Left hindlimb (tissue), 1 donor: ENCODE measurements around the gene PRAMEF2.
"Not testable (repeated sequence)": the region's sequence is repeated elsewhere in the genome, so short reads cannot be mapped to it uniquely, and the experiment has no call there.

ENCODE experiments used
- DNase-seq: peaks from one replicate; pipeline ENCODE4 v3.0.0-alpha.2; 2018

Gene PRAMEF2, protein sequence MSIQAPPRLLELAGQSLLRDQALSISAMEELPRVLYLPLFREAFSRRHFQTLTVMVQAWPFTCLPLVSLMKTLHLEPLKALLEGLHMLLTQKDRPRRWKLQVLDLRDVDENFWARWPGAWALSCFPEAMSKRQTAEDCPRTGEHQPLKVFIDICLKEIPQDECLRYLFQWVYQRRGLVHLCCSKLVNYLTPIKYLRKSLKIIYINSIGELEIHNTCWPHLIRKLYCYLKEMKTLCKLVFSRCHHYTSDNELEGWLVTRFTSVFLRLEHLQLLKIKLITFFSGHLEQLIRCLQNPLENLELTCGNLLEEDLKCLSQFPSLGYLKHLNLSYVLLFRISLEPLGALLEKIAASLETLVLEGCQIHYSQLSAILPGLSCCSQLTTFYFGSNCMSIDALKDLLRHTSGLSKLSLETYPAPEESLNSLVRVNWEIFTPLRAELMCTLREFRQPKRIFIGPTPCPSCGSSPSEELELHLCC

GRCh38 chr1:12856786-12857185 lies at the start of gene PRAMEF2:
PRAMEF2 (plus strand) TSS chr1:12857086; CDS start chr1:12859010, 1,924 bp downstream.
- not testable (repeated sequence) for DNase-seq

- DNase-seq, result no peak
Observed at GRCh38 chr1:12809933-12810332, 47.0 kb upstream of the PRAMEF2 start.

- DNase-seq, result no peak
Observed at GRCh38 chr1:12810691-12811408, 46.0 kb upstream of the PRAMEF2 start.

GRCh38 chr1:12811409-12811784 lies 45.5 kb upstream of the PRAMEF2 start:
- no peak for DNase-seq

- not testable (repeated sequence) for DNase-seq
Observed at GRCh38 chr1:12819061-12819460, 37.8 kb upstream of the PRAMEF2 start.

- DNase-seq, result not testable (repeated sequence)
Observed at GRCh38 chr1:12831310-12831709, 25.6 kb upstream of the PRAMEF2 start, which contains the start of gene PRAMEF11. PRAMEF11 (minus strand) TSS chr1:12831410; CDS start chr1:12828789, 2,621 bp downstream.

DNA sequence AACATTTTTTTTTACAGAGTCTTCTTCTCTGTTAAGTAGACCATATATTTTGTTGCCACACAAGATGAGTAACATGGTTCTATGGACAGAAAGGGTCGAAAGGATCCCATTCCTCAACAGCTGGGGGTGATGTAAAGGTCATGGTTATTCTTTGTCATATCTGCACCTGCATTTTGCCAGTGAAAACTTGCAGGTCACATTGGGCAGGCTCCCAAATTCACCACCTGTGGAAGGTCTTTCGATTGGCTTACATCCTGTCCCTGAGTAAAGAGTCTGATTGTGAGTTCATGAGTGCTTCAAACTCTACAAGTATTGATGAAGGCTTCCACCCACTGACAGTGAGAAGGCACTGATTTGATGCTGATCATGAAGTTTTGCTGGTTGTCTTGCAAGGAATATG lies 23.6 kb upstream of the PRAMEF2 start:
- not testable (repeated sequence) for DNase-seq

GRCh38 chr1:12848620-12849019 lies 8.3 kb upstream of the PRAMEF2 start, which contains the start of gene HNRNPCL1:
HNRNPCL1 (minus strand) TSS chr1:12848720; CDS start chr1:12848289, 431 bp downstream.
- not testable (repeated sequence) for DNase-seq

DNA sequence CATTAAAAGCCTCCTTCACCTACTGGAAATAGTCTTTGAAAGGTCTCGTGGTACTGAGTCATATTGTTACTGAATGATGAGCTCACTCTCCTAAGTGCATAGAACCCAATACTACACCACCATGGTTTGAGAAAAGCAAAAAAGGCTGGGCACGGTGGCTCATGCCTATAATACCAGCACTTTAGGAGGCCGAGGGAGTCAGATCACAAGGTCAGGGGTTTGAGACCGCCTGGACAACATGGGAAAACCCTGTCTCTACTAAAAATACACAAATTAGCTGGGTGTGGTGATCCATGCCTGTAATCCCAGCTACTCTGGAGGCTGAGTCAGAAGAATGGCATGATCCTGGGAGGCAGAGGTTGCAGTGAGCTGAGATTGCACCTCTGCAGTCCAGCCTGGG lies 5.1 kb upstream of the PRAMEF2 start:
- DNase-seq, result no peak

DNA sequence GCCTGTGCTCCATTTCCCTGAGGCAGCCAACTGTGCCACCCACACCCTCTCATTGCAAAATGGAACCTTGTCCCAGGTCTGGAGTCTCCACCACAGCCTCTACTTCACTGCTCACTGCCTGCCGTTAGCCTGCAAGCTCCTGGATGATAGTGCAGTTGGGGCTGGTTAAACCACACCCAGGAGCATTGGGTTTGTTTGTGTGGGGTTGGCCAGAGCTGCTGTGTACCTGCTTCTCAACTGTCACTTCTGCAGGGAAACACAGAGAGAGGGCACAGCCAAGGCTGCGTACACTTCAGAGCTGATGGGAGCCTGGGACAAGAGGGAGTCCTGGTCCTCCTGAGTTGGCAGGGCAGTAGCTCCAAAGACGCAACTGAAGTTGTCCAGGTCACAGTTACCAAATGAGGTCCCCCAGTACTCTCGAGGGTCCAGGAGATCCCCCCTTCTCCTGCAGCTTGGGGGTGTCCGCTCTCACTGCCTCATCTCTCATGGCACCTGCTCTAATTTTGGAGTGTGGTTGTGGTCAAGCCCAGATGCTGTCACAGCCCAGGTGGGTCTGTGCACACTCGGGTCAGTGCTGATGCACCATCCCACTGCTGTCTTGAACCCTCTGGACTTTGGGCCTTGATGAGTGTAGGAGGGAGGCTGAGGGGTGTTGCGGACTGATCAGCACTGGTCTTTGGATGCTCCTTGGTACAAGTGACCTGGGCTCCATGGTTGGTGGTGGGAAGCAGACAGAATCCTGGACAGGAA lies 6.4 kb downstream of the PRAMEF2 start:
- DNase-seq, result not testable (repeated sequence)

- not testable (repeated sequence) for DNase-seq
Observed at GRCh38 chr1:12878453-12878852, 21.6 kb downstream of the PRAMEF2 start.

DNA sequence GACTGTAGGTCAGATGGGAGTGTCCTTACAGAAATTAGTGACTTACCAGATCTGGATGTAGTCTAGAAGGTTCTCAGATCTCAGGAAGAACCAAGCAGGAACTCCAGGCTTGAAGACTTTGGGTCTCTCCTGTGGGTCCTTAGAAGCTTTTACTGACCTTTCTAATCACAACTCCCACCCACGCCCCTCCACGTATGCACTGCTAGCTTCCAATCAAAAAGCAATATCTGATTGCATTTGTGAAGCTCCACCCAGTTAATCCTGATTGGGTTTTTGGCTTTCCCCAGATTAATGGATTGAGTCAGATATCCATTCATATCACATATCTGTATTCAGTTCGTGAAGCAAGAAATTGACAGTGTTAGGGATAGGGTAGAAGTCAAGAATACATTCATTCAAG lies 29.2 kb downstream of the PRAMEF2 start, which contains the start of gene PRAMEF4:
TSS of gene PRAMEF4 (minus strand) at position 101 of the 400 bp plus-strand sequence. CDS start 2,807 bp downstream, outside the sequence.
- DNase-seq, result not testable (repeated sequence)

DNA sequence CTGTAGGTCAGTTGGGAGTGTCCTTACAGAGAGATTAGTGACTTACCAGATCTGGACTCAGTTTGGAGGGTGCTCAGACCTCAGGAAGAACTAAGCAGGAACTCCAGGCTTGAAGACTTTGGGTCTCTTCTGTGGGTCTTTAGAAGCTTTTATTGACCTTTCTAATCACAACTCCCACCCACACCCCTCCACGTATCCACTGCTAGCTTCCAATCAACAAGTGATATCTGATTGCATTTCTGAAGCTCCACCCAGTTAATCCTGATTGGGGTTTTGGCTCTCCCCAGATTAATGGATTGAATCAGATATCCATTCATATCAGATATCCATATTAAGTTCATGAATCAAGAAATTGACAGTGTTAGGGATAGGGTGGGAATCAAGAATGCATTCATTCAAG lies 41.3 kb downstream of the PRAMEF2 start, which contains the start of gene PRAMEF10:
TSS of gene PRAMEF10 (minus strand) at position 101 of the 400 bp plus-strand sequence. CDS start 2,423 bp downstream, outside the sequence.
- DNase-seq, result not testable (repeated sequence)

DNA sequence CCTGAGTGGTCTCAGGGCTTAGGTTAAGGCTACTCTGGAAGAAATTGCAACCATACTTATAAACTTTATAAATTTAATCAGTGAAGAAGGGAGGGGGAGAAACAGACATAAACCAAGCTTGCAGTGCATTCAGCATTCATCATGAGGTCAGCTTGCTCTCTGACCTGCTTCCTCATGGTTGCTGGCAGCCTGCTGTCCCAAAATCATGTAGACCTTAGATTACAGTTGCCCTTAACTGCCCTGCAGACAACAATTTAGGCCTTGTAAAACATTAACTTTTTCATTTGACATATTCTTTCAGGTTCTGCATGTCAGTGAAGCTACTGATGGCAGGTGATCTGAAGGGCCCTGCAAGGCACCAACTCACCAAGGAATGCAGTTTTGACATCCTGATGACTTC lies 42.3 kb downstream of the PRAMEF2 start:
- DNase-seq, result not testable (repeated sequence)

DNA sequence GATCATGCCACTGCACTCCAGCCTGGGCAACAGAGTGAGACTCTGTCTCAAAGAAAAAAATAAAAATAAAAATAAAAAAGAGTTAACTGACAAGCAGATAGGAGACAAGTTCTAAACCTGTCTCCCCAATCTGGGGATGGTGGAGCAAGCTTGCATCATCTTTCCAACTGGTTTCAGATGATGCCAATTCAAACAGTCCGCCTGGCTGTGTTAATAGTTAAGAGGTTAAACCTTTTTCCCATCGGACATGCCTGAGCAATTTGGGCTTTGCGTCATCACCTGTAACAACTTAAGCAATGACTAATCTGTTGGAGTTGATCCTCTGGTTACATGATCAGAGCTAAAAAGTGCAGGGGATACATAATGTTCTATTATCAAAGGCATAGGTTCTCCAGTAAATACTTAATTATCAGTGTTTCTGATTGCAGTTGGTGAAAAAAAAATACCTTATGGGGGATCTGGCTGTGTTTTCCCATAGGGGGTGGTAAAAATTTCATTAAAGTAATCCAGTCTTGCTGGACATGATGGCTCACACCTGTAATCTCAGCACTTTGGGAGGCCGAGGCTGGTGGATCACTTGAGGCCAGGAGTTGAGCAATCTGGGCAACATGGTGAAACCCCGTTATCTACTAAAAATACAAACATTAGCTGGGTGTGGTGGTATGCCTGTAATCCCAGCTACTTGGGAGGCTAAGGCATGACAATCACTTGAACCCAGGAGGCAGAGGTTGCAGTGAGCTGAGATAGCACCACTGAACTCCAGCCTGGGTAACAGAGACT lies 47.1 kb downstream of the PRAMEF2 start:
- not testable (repeated sequence) for DNase-seq
